Glutamatergic neuron (in vitro differentiated cells): Measurements from ENCODE around the gene ATP6V0A1. TPM values are rescaled to one million over a fixed set of nuclear protein-coding genes. Genes with fewer than 3 reads are reported as not detected.
A peak's percentile ranks its signal among the peaks of the same experiment; 100 is the strongest.
"Not testable (repeated sequence)": the region's sequence is repeated elsewhere in the genome, so short reads cannot be mapped to it uniquely, and the experiment has no call there.

Experiments used
- DNase-seq: peaks from one replicate; pipeline ENCODE4 v3.0.0; 2022
- H3K27ac Mint-ChIP-seq: one replicate; pipeline ENCODE4 v1.8.0; 2020; ENCODE audit warnings: mild to moderate bottlenecking, mixed read lengths, inconsistent platforms; ENCODE audit not compliant: unreplicated experiment
- H3K27me3 Mint-ChIP-seq: one replicate; pipeline ENCODE4 v1.8.0; 2020; ENCODE audit warnings: mild to moderate bottlenecking, moderate library complexity, mixed read lengths, inconsistent platforms; ENCODE audit not compliant: unreplicated experiment
- H3K36me3 Mint-ChIP-seq: one replicate; pipeline ENCODE4 v1.8.0; 2020; ENCODE audit warnings: mild to moderate bottlenecking, mixed read lengths, inconsistent platforms; ENCODE audit not compliant: unreplicated experiment
- H3K4me1 Mint-ChIP-seq: one replicate; pipeline ENCODE4 v1.8.0; 2020; ENCODE audit warnings: mild to moderate bottlenecking, low read depth, mixed read lengths, inconsistent platforms; ENCODE audit not compliant: unreplicated experiment
- H3K4me3 Mint-ChIP-seq: one replicate; pipeline ENCODE4 v1.8.0; 2020; ENCODE audit warnings: mild to moderate bottlenecking, mixed read lengths, inconsistent platforms; ENCODE audit not compliant: unreplicated experiment
- H3K9me3 Mint-ChIP-seq: one replicate; pipeline ENCODE4 v1.8.0; 2020; ENCODE audit warnings: mild to moderate bottlenecking, moderate library complexity, mixed read lengths, inconsistent platforms; ENCODE audit not compliant: unreplicated experiment
- CTCF ChIP-seq: fragments of 200-600 bp; sonication (generic); IDR thresholded peaks from one replicate; pipeline ENCODE4 v1.5.0; 2021; ENCODE audit not compliant: partially characterized antibody, unreplicated experiment
- total RNA-seq: library from RNA; stranded (reverse); fragmentation: NEBNext Ultra II Directional; extraction: Animal tissue kit (Norgen Biotek cat#: 25700); gene quantifications from one replicate; pipeline ENCODE4 v1.2.1, GENCODE V29; 2021; ENCODE audit not compliant: unreplicated experiment

The ATP6V0A1 gene
- total RNA-seq, 1 donor from 2014 or later = 253 TPM

- Mint-ChIP-seq H3K36me3 (no peaks in the 10 kb centered on the region), H3K27ac (peak overlapping the region; percentile 15), H3K4me3 (peak overlapping the region; percentile 42), H3K9me3 (peaks cover 8% of the 10 kb centered on the region), H3K27me3 (peaks cover 12% of the 10 kb centered on the region), H3K4me1 (peaks cover 8% of the 10 kb centered on the region)
- no peak for DNase-seq
- TF ChIP-seq CTCF = no peak
Observed at GRCh38 chr17:42547698-42548069, 89.0 kb downstream of the ATP6V0A1 start.

GRCh38 chr17:42548070-42548837 lies 89.6 kb downstream of the ATP6V0A1 start:
- Mint-ChIP-seq H3K4me3 (peak overlapping the region; percentile 80), H3K27ac (peak overlapping the region; percentile 76), H3K36me3 (no peaks in the 10 kb centered on the region), H3K27me3 (peaks cover 12% of the 10 kb centered on the region), H3K4me1 (peaks cover 8% of the 10 kb centered on the region), H3K9me3 (peaks cover 8% of the 10 kb centered on the region)
- peak; percentile 35 for TF ChIP-seq CTCF
- peak; percentile 83 for DNase-seq

DNA sequence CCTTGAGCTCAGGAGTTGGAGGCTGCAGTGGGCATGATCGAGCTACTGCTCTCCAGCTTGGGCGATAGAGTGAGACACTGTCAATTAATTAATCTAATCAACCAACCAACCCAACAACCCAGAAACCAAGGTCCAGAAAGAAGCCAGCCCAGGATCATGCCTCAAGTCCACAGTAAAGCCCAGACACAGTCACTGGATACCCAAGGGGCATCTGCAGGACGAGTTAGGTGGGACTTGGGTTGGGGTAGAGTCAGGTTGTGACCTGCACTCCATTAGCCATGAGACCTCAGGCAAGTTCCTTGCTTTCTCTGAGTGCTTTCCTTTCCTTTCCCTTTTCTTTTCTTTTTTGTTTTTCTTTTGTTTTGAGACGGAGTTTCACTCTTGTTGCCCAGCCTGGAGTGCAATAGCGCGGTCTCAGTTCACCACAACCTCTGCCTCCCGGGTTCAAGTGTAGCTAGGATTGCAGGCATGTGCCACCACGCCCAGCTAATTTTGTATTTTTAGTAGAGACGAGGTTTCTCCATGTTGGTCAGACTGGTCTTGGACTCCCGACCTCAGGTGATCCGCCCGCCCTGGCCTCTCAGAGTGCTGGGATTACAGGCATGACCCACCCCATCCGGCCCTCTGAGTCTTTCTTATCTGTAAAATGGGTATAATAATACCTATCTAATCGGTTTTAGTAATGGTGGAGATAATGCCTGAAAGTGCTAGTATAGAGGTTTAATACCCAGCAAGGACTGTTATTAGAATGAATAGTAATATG lies 90.5 kb downstream of the ATP6V0A1 start:
- peak overlapping the region; percentile 76 for H3K27ac Mint-ChIP-seq
- H3K4me3 Mint-ChIP-seq = peak overlapping the region; percentile 80
- H3K4me1 Mint-ChIP-seq = peaks cover 9% of the 10 kb centered on the region
- no peaks in the 10 kb centered on the region for H3K36me3 Mint-ChIP-seq
- DNase-seq = no peak
- peaks cover 7% of the 10 kb centered on the region for H3K9me3 Mint-ChIP-seq
- peaks cover 9% of the 10 kb centered on the region for H3K27me3 Mint-ChIP-seq
- no peak for TF ChIP-seq CTCF

- H3K36me3 Mint-ChIP-seq, H3K27me3 Mint-ChIP-seq, H3K9me3 Mint-ChIP-seq, DNase-seq: not testable (repeated sequence)
- Mint-ChIP-seq H3K4me1 (peaks cover 18% of the 10 kb centered on the region), H3K27ac (peak within 1 kb of the TSS; percentile 83), H3K4me3 (peak within 1 kb of the TSS; percentile 90)
Observed at GRCh38 chr17:42552736-42553135, 94.1 kb downstream of the ATP6V0A1 start, which contains the start of gene HSD17B1. Gene HSD17B1 (plus strand): TSS chr17:42552923. CDS start chr17:42552934, 11 bp downstream.

DNA sequence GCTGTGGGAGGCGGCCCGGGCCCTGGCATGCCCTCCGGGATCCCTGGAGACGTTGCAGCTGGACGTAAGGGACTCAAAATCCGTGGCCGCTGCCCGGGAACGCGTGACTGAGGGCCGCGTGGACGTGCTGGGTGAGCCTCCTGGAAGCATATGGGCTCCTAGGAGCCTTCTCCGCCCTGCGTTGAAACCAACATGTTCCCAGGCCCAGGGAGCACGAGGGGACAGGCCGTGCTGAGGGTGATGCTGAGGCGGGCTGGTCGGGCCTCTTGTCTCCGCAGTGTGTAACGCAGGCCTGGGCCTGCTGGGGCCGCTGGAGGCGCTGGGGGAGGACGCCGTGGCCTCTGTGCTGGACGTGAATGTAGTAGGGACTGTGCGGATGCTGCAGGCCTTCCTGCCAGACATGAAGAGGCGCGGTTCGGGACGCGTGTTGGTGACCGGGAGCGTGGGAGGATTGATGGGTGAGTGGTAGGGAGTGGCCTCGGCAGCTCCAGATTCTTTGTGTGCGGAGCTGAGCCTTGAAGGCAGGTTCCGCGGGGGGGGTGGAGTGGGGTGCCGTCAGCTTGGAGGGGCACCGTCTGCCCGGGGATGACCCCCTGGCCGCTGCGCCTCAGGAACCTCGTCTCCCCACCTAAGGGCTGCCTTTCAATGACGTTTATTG lies 94.6 kb downstream of the ATP6V0A1 start:
- peaks cover 6% of the 10 kb centered on the region for H3K27me3 Mint-ChIP-seq
- peak overlapping the region; percentile 83 for H3K27ac Mint-ChIP-seq
- peaks cover 6% of the 10 kb centered on the region for H3K9me3 Mint-ChIP-seq
- H3K4me3 Mint-ChIP-seq = peak overlapping the region; percentile 90
- H3K4me1 Mint-ChIP-seq = peaks cover 18% of the 10 kb centered on the region
- no peaks in the 10 kb centered on the region for H3K36me3 Mint-ChIP-seq
- no peak for TF ChIP-seq CTCF
- DNase-seq = peak; percentile 40
